Measurements from ENCODE around the gene C1orf35. TPM values are rescaled to one million over a fixed set of nuclear protein-coding genes. Genes with fewer than 3 reads are reported as not detected.

C1orf35 gene
- total RNA-seq, 2 donors from 2014 or later = 9.1 to 9.7 TPM

- DNase-seq (ENCODE audit: low spot score) = no peak
These were observed 3.1 kb upstream of the C1orf35 start for GRCh38 chr1:228105996-228106799.

GRCh38 chr1:228105270-228105995 lies 2.3 kb upstream of the C1orf35 start:
- TF ChIP-seq, protein P1, sequence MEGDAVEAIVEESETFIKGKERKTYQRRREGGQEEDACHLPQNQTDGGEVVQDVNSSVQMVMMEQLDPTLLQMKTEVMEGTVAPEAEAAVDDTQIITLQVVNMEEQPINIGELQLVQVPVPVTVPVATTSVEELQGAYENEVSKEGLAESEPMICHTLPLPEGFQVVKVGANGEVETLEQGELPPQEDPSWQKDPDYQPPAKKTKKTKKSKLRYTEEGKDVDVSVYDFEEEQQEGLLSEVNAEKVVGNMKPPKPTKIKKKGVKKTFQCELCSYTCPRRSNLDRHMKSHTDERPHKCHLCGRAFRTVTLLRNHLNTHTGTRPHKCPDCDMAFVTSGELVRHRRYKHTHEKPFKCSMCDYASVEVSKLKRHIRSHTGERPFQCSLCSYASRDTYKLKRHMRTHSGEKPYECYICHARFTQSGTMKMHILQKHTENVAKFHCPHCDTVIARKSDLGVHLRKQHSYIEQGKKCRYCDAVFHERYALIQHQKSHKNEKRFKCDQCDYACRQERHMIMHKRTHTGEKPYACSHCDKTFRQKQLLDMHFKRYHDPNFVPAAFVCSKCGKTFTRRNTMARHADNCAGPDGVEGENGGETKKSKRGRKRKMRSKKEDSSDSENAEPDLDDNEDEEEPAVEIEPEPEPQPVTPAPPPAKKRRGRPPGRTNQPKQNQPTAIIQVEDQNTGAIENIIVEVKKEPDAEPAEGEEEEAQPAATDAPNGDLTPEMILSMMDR (IDR thresholded peaks at IDR 0.05) = no peak
- DNase-seq (ENCODE audit: low spot score) = no peak
- no peaks in the 10 kb centered on the region for H3K27me3 ChIP-seq (replicated peaks; ENCODE audit: insufficient read depth)
- no peak overlapping the region for H3K27ac ChIP-seq
- H3K36me3 ChIP-seq = peaks cover 10% of the 10 kb centered on the region
- no peaks in the 10 kb centered on the region for H3K9me3 ChIP-seq
- no peak for ATAC-seq (ENCODE audit: insufficient number of reproducible peaks, low FRiP score, low read depth)
- peaks cover 19 to 47% of the 10 kb centered on the region in 2 donors for H3K4me1 ChIP-seq (ENCODE audit: control insufficient read depth in 1 of 2, low read depth in 2 of 2)
- no peak overlapping the region for H3K4me3 ChIP-seq

More at GRCh38 chr1:228105996-228106799, 3.1 kb upstream of the C1orf35 start:
- Histone ChIP-seq H3K4me1 (ENCODE audit: control insufficient read depth in 1 of 2, low read depth in 2 of 2) (peaks cover 19 to 48% of the 10 kb centered on the region in 2 donors), H3K27me3 (replicated peaks; ENCODE audit: insufficient read depth) (no peaks in the 10 kb centered on the region), H3K4me3 (no peak overlapping the region), H3K36me3 (peaks cover 10% of the 10 kb centered on the region), H3K9me3 (no peaks in the 10 kb centered on the region), H3K27ac (no peak overlapping the region)
- ATAC-seq (ENCODE audit: insufficient number of reproducible peaks, low FRiP score, low read depth) = no peak
- TF ChIP-seq, protein P1 (IDR thresholded peaks at IDR 0.05) = no peak

DNA sequence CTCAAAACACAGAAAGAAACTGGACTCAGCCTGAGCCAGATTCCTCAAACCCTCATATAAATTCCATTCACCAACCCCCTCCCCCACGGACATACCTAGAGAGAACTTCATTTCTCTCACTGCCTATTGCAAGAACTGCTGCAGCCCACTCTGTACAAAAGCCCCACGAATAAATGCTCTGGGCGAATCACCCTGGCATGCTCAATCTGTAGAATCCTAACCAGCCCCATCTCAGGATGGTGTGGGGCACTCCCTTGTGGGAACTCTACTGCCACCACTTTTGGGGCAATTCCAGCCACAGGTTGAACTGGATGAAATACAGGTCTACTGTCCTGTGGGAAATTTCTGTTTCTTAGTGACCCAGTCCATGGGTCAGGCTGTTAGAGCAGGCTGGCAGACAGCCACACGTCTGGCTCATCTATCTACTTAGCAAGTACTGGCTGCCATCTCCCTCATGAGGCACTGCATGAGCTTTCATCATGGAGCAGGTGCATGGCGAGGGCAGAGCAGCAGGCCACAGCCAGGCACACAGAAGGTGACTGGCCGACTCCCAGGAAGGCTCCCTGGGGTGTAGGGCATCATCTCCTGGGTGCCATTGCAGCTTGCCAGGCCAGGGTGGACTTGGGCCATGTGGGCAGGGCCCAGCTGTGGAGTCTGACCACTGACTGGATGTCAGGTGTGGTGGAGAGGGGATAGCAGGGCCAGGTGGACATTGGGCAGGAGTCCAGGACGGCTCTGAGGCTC lies 1.6 kb upstream of the C1orf35 start:
- Histone ChIP-seq H3K27me3 (replicated peaks; ENCODE audit: insufficient read depth) (no peaks in the 10 kb centered on the region), H3K27ac (no peak overlapping the region), H3K36me3 (peaks cover 16% of the 10 kb centered on the region), H3K9me3 (no peaks in the 10 kb centered on the region), H3K4me3 (no peak overlapping the region), H3K4me1 (ENCODE audit: control insufficient read depth in 1 of 2, low read depth in 2 of 2) (peaks cover 19 to 41% of the 10 kb centered on the region in 2 donors)
- DNase-seq (ENCODE audit: low spot score) (no peak), ATAC-seq (ENCODE audit: insufficient number of reproducible peaks, low FRiP score, low read depth) (no peak)
- TF ChIP-seq, protein P1 (IDR thresholded peaks at IDR 0.05) = no peak

GRCh38 chr1:228101994-228102790 lies 933 bp downstream of the C1orf35 start:
- no peaks in the 10 kb centered on the region for H3K9me3 ChIP-seq
- ATAC-seq (ENCODE audit: insufficient number of reproducible peaks, low FRiP score, low read depth) (no peak), DNase-seq (ENCODE audit: low spot score) (no peak)
- H3K4me1 ChIP-seq (ENCODE audit: control insufficient read depth in 1 of 2, low read depth in 2 of 2) = peaks cover 9 to 26% of the 10 kb centered on the region in 2 donors
- peak overlapping the region; percentile 92 for H3K4me3 ChIP-seq
- TF ChIP-seq, protein P1 (IDR thresholded peaks at IDR 0.05) = no peak
- H3K27ac ChIP-seq = peak overlapping the region; percentile 77 to 92
- H3K36me3 ChIP-seq = peaks cover 40% of the 10 kb centered on the region
- no peaks in the 10 kb centered on the region for H3K27me3 ChIP-seq (replicated peaks; ENCODE audit: insufficient read depth)

Measured in thoracic aorta (tissue), 2 donors.